ENCODE measurements around the gene FRMD6.
"Not testable (repeated sequence)": the region's sequence is repeated elsewhere in the genome, so short reads cannot be mapped to it uniquely, and the experiment has no call there.

The FRMD6 gene

DNA sequence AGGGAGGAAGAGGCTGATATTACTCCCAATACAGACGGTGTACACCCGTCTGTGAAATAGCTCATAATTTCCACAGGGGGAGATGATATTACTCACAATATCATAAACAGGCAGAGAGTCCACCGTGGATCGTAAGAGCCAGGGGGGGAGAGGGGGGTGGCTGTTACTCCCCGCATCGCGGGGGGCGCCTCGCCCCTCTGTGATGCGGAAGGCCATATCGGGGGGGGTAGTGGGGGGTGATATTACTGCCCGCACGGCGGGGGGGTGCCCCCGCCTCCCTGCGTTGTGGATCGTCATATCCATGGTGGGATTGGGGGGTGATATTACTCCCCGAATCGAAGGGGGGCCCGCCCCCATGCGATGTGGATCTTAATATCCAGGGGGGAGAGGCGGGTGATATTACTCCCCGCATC lies 91.9 kb downstream of the FRMD6 start:
- TF ChIP-seq ZFX (IDR thresholded peaks at IDR 0.05): no peak
- TF ChIP-seq, protein P1, sequence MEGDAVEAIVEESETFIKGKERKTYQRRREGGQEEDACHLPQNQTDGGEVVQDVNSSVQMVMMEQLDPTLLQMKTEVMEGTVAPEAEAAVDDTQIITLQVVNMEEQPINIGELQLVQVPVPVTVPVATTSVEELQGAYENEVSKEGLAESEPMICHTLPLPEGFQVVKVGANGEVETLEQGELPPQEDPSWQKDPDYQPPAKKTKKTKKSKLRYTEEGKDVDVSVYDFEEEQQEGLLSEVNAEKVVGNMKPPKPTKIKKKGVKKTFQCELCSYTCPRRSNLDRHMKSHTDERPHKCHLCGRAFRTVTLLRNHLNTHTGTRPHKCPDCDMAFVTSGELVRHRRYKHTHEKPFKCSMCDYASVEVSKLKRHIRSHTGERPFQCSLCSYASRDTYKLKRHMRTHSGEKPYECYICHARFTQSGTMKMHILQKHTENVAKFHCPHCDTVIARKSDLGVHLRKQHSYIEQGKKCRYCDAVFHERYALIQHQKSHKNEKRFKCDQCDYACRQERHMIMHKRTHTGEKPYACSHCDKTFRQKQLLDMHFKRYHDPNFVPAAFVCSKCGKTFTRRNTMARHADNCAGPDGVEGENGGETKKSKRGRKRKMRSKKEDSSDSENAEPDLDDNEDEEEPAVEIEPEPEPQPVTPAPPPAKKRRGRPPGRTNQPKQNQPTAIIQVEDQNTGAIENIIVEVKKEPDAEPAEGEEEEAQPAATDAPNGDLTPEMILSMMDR (conservative IDR thresholded peaks at IDR 0.05): no peak
- H3K27ac ChIP-seq: no peak overlapping the region

DNA sequence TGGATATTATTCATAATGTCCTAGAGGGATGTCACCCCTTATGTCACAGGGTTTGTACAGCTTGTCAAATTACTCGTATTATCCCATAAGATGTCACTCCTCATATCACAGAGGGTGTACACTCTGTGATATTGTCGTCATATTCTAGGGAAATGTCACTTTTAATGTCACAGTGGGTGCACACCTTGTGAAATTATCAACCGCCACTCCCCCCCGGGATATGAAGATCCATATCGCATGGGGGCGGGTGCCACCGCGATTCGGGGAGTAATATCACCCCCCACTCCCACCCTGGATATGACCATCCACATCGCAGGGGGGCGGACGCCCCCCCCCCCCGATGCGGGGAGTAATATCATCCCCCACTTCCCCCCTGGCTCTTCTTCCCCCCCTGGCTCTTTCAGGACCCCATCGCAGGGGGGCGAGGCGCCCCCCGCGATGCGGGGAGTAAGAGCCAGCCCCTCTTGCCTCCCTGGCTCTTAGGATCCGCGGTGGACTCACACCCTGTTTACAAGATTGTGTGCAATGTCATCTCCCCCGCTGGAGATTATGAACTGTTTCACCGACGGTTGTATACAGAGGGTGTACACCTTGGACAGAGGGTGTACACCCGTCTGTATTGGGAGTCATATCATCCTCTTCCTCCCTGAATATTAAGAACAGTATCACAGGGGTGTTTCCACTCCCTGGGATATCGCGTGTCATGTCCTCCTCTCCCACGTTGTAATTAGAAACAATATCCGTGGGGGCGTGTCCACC lies 92.8 kb downstream of the FRMD6 start:
- H3K27ac ChIP-seq: no peak overlapping the region
- no peak for TF ChIP-seq ZFX (IDR thresholded peaks at IDR 0.05)
- TF ChIP-seq, protein P1 (conservative IDR thresholded peaks at IDR 0.05): no peak

- H3K27ac ChIP-seq: not testable (repeated sequence)
These were observed 95.1 kb downstream of the FRMD6 start for GRCh38 chr14:51746823-51747222.

GRCh38 chr14:51750542-51750941 lies 98.8 kb downstream of the FRMD6 start:
- H3K27ac ChIP-seq: no peak overlapping the region
- TF ChIP-seq ZFX (IDR thresholded peaks at IDR 0.05): no peak
- TF ChIP-seq, protein P1 (conservative IDR thresholded peaks at IDR 0.05): no peak

DNA sequence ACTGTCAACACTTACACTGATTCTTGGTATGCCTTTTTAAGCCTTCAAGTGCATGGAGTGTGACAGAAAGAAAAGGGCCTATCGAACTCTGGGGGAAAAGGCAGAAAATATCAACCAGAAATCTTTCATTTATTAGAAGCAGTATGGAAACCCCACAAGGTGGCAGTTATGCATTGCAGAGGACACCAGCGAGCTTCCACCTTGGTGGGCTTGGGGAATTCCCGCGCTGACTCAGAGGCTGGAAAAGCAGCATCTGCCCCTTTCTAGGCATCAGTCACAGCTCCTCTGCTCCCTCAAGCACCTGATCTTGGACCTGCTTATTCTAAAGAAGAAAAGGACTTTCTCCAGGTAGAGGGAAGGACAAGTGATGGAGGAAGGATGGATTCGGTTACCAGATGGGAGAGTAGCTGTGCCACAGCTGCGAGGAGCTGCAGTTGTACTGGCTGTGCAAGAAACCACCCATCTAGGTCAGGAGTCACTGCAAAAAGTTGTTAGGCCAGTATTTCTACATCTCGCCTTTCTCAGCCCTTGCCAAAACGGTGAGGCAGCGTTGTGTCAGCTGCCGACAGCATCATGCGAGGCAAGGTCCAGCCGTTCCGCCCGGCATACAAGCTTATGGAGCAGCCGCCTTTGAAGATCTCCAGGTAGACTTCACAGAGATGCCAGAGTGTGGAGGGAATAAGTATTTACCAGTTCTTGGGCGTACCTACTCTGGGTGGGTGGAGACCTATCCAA lies 100.1 kb downstream of the FRMD6 start:
- not testable (repeated sequence) for H3K27ac ChIP-seq

DNA sequence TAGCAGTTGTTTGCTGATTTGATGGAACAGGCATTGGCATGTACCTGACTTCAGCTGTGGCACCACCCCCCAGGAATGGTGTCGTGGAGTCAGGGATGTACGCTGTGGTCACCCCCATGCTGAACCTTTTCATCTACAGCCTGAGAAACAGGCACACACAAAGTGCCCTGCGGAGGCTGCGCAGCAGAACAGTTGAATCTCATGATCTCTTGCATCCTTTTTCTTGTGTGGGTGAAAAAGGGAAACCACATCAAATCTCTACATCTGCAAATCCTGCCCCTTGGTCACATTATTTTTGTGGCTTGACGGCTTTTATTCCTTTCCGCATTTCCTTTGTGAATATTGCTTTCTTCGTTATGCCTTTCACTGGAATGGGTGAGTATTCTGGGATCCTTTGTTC lies 106.0 kb downstream of the FRMD6 start:
- H3K27ac ChIP-seq: not testable (repeated sequence)

GRCh38 chr14:51759950-51760349 lies 108.2 kb downstream of the FRMD6 start:
- no peak for TF ChIP-seq ZFX (IDR thresholded peaks at IDR 0.05)
- TF ChIP-seq, protein P1 (conservative IDR thresholded peaks at IDR 0.05): no peak
- no peak overlapping the region for H3K27ac ChIP-seq

GRCh38 chr14:51765726-51766125 lies 114.0 kb downstream of the FRMD6 start:
- not testable (repeated sequence) for H3K27ac ChIP-seq

- not testable (repeated sequence) for H3K27ac ChIP-seq
These were observed 114.9 kb downstream of the FRMD6 start for GRCh38 chr14:51766586-51766985.

- not testable (repeated sequence) for H3K27ac ChIP-seq
These were observed 117.6 kb downstream of the FRMD6 start for GRCh38 chr14:51769261-51769660.

DNA sequence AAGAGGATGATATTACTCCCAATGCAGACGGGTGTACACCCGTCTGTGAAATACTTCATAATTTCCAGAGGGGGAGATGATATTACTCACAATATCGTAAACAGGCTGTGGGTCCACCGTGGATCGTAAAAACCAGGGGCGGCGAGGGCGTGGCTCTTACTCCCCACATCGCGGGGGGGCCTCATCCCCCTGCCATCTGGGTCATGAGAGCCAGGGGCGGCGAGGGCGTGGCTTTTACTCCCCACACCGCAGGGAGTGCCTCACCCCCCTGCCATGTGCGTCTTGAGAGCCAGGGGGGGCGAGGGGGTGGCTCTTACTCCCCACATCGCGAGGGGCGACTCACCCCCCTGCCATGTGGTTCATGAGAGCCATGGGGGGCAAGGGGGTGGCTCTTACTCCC lies 122.5 kb downstream of the FRMD6 start:
- H3K27ac ChIP-seq: no peak overlapping the region
- TF ChIP-seq, protein P1 (conservative IDR thresholded peaks at IDR 0.05): no peak
- TF ChIP-seq ZFX (IDR thresholded peaks at IDR 0.05): no peak
